ENCODE measurements around the gene OR1K1.

DNA sequence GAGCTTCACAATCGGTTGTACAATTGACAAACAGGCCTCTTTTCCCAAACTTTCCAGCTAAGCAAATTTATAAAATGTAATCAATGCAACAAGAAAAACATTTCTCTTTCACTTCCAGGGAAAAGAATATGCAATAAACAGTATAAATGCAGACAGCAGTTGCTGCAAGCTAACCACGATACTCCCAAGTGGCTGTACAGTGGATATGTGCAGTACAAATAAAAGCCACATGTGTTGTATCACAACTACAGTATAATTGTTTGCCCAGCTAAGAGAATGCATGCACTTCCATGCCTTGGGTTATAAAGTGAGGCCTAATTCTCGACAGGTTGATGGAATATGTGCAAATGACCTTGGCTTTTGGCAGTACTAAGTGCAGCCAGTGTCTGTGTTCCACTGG lies 45.2 kb downstream of the OR1K1 start:
- TF ChIP-seq, protein P1, sequence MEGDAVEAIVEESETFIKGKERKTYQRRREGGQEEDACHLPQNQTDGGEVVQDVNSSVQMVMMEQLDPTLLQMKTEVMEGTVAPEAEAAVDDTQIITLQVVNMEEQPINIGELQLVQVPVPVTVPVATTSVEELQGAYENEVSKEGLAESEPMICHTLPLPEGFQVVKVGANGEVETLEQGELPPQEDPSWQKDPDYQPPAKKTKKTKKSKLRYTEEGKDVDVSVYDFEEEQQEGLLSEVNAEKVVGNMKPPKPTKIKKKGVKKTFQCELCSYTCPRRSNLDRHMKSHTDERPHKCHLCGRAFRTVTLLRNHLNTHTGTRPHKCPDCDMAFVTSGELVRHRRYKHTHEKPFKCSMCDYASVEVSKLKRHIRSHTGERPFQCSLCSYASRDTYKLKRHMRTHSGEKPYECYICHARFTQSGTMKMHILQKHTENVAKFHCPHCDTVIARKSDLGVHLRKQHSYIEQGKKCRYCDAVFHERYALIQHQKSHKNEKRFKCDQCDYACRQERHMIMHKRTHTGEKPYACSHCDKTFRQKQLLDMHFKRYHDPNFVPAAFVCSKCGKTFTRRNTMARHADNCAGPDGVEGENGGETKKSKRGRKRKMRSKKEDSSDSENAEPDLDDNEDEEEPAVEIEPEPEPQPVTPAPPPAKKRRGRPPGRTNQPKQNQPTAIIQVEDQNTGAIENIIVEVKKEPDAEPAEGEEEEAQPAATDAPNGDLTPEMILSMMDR (IDR thresholded peaks at IDR 0.05) = no peak
- TF ChIP-seq POLR2AphosphoS5 (IDR thresholded peaks at IDR 0.05) (no peak), POLR2A (IDR thresholded peaks at IDR 0.05) (no peak)

All from breast epithelium (tissue), 3 donors.